Esophagus muscularis mucosa (tissue), 3 donors: ENCODE results near the gene CAMK2G.

Experiments used
- CTCF ChIP-seq, 3 experiments: fragments of 200-600 bp in 2 of 3; fragments of 450-650 bp in 1 of 3; sonication (generic) in 2 of 3; IDR thresholded peaks; one replicate each; pipeline ENCODE4 v1.5.1; 2017 to 2019; ENCODE audit warnings: antibody characterized with exemption in 3 of 3, mild to moderate bottlenecking in 2 of 3, moderate library complexity in 1 of 3
- POLR2A ChIP-seq: fragments of 450-650 bp; IDR thresholded peaks from one replicate; pipeline ENCODE4 v1.6.1; 2017; ENCODE audit warnings: antibody characterized with exemption, moderate library complexity, mild to moderate bottlenecking, low read depth
- POLR2AphosphoS5 ChIP-seq, 2 donors: sonication (generic); formaldehyde crosslinking; IDR thresholded peaks; one replicate each; pipeline ENCODE4 v1.6.1; 2017; ENCODE audit warnings: antibody characterized with exemption in 2 of 2

- TF ChIP-seq CTCF (IDR thresholded peaks at IDR 0.05) = no peak
- no peak for TF ChIP-seq POLR2AphosphoS5 (IDR thresholded peaks at IDR 0.05)
- TF ChIP-seq POLR2A = no peak
These were observed 9.3 kb downstream of the CAMK2G start for GRCh38 chr10:73865107-73865458.
